Muscle of arm (tissue), 14 donors: ENCODE measurements around the gene IPO5. TPM values are rescaled to one million over a fixed set of nuclear protein-coding genes. Genes with fewer than 3 reads are reported as not detected.

Source experiments
- DNase-seq: peaks from one replicate; pipeline ENCODE4 v3.0.0-alpha.2; 2013
- long read RNA-seq, 11 donors: transcript quantifications; one replicate each; lab custom pipeline, GENCODE V29; 2026
- polyA plus RNA-seq, 12 donors: library from polyadenylated mRNA; unstranded; fragments of 120-200 nt; gene quantifications; one replicate each; pipeline ENCODE4 v1.2.1, GENCODE V29; 2013; ENCODE audit not compliant: insufficient read length in 12 of 12

The IPO5 gene
- polyA plus RNA-seq: 100 to 1,000 TPM in 10 of 12 donors, 10 to 100 TPM in 1, not detected in 1; 92.0 to 216 (median 189) TPM
- long read RNA-seq, donor 1, transcript IPO5-222 (26 exons, 3,419 nt): major isoform, 6 of 12 reads
- long read RNA-seq, donor 1, partial matches to known transcripts: 5 of 12 reads
- long read RNA-seq, donor 1, other reads (novel, unspliced or antisense): 0 of 12 reads
- long read RNA-seq, donor 2, transcript IPO5-222 (26 exons, 3,419 nt): major isoform, 22 of 67 reads
- long read RNA-seq, donor 2, partial matches to known transcripts: 40 of 67 reads
- long read RNA-seq, donor 2, other reads (novel, unspliced or antisense): 0 of 67 reads
- long read RNA-seq, donor 3, transcript IPO5-222 (26 exons, 3,419 nt): major isoform, 6 of 45 reads
- long read RNA-seq, donor 3, partial matches to known transcripts: 39 of 45 reads
- long read RNA-seq, donor 3, other reads (novel, unspliced or antisense): 0 of 45 reads
- long read RNA-seq, donor 4, partial matches to known transcripts: 27 of 31 reads
- long read RNA-seq, donor 4, other reads (novel, unspliced or antisense): 0 of 31 reads
- long read RNA-seq, donor 5, transcript IPO5-222 (26 exons, 3,419 nt): major isoform, 18 of 73 reads
- long read RNA-seq, donor 5, partial matches to known transcripts: 55 of 73 reads
- long read RNA-seq, donor 5, other reads (novel, unspliced or antisense): 0 of 73 reads
- long read RNA-seq, donor 6, transcript IPO5-222 (26 exons, 3,419 nt): major isoform, 11 of 28 reads
- long read RNA-seq, donor 6, partial matches to known transcripts: 17 of 28 reads
- long read RNA-seq, donor 6, other reads (novel, unspliced or antisense): 0 of 28 reads
- long read RNA-seq, donor 7, transcript IPO5-222 (26 exons, 3,419 nt): major isoform, 8 of 16 reads
- long read RNA-seq, donor 7, partial matches to known transcripts: 7 of 16 reads
- long read RNA-seq, donor 7, other reads (novel, unspliced or antisense): 0 of 16 reads
- long read RNA-seq, donor 8, transcript IPO5-222 (26 exons, 3,419 nt): major isoform, 14 of 87 reads
- long read RNA-seq, donor 8, partial matches to known transcripts: 68 of 87 reads
- long read RNA-seq, donor 8, other reads (novel, unspliced or antisense): 5 of 87 reads
- long read RNA-seq, donor 9, partial matches to known transcripts: 15 of 21 reads
- long read RNA-seq, donor 9, other reads (novel, unspliced or antisense): 0 of 21 reads
- long read RNA-seq, donor 10, transcript IPO5-222 (26 exons, 3,419 nt): major isoform, 27 of 72 reads
- long read RNA-seq, donor 10, partial matches to known transcripts: 44 of 72 reads
- long read RNA-seq, donor 10, other reads (novel, unspliced or antisense): 0 of 72 reads
- long read RNA-seq, donor 11, transcript IPO5-222 (26 exons, 3,419 nt): major isoform, 17 of 53 reads
- long read RNA-seq, donor 11, partial matches to known transcripts: 34 of 53 reads
- long read RNA-seq, donor 11, other reads (novel, unspliced or antisense): 0 of 53 reads

DNA sequence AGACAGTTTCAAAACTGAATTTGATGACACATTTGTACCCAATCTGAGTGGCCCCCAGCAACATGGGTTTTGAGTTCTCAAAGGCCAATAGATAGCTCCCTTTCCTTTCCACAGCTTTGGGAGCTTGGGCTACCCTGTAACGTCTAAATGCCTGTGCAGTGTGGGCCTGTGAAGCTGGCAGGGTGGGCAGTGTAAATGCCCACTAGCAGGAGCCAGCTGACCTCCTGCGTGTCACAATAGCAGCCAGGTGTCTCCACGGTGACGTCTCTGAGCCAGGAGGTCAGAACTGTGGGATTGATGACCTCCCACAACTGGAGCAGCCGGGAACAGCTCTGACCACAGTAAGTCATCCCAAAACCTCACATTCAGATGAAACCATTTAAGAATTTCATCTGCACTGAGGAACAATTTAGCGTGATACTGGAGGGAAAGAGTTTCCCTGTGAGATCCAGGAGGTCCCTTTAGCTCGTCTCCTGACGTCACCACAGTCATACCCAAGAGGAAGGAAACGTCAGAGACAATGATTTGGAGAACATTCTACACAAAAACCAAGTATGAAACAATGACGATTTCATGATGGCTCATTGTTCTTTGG, at the start of gene IPO5:
IPO5 (plus strand) TSS at position 300 of the 595 bp plus-strand sequence. CDS start 23,022 bp downstream, outside the sequence.
- DNase-seq: no peak

DNA sequence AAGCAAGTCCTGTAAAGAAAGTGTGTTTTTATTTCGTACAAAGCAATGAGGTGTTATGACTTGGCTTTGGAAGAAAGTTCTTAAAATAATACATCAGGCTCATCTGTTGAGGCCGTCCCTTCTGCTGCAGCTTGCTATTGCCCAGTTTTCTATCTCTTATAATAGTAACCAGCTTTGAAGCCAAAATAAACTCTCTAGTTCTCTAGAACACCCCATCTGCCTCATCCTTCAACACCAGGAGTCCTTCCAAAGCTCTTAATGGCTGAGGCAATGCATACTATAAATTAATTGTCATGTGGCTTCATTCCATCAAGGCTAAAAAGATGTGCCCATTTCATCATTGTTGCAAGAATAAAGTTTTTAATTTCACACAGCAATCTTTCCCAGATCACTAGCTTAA, 49.4 kb upstream of the IPO5 start:
- no peak for DNase-seq

DNA sequence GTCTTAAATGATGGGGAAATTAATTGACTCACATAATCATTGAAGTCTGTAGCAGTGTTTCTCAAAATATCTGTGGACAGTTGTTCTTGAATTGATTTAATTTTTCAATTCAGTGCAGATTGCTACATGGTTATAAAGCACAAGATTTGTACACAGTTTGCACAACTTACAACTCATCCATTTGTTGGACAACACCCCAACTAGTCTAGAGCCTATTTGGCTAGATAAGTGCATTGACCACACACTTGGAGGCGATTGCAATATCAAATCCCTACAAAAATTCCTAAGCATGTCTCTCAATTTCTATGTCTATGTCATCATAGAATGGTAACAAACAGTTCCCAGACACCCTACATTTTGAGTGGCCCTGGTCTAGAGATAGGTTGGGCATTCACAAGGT, 48.0 kb upstream of the IPO5 start:
- no peak for DNase-seq

DNA sequence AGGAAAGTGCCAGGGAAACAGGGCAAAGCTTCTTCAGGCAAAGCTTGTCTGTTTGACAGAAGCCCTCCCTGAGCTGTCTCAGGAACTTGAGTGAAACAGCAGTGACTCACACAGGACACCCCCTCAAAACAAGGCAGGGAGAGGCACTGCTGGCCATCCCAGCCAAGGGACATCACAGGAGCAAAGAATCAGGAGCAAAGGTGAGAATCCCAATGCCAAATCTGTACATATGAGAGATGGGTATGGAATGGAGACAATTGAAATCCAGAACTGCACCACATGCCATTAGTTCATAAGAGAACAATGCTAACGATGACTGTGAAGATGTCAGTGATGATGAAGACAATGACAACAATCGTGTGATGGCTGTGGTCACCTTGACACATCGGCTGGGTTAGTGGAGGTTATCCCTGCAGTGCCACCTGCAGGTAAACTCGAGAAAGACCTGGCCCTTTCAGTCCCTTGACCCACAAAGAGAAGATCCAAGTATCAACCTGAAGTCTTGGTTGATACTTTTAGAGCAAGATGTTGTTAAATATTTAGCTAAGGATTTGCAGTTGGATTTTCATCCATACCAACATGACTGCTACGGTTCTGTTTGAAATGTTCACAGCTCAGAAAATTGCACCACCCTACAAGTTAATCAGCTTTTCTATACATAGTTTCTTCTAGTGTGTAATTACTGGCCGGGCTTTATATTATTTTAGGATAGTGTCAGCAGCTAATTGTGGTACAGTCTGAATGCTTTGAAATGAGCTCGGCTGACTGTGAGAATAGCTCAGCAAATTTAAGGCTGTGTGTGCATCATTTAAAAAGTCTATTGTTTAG, 42.0 kb upstream of the IPO5 start:
- no peak for DNase-seq

DNA sequence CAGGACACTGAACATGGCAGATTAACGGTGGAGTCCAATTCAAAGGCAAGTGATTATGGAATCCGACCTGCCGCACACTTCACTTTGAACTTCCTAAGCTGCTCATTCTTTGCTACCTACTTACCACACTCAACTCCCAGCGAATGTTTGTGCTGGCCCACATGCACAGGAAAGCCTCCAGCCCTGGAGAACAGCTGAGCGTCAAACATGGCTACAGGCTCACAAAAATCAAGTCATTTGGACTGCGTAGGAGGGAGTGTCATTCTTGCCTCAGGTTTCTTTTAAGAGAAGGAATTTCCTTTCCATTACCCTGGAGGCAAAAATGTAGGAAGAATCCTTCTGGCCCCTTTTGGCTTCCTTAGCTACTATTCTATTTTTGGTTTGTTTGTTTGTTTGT, 41.3 kb upstream of the IPO5 start:
- no peak for DNase-seq

DNA sequence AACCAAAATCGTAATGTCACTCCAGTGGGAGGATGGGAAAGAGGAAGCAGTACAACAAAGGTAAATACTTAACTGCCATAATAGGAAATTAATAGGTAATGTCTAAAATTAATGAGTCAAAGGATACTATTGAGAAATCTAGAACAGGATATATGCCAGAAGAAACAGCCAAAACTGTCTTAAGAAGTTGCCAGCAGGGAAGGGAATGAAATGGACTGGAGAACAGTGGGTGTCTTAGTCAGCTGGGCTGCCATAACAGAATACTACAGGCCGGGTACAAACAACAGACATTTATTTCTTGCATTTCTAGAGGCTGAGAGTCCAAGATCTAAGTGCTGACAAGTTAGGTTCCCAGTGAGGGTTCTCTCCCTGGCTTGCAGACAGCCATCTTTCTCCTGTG, 40.3 kb upstream of the IPO5 start:
- DNase-seq: no peak

DNA sequence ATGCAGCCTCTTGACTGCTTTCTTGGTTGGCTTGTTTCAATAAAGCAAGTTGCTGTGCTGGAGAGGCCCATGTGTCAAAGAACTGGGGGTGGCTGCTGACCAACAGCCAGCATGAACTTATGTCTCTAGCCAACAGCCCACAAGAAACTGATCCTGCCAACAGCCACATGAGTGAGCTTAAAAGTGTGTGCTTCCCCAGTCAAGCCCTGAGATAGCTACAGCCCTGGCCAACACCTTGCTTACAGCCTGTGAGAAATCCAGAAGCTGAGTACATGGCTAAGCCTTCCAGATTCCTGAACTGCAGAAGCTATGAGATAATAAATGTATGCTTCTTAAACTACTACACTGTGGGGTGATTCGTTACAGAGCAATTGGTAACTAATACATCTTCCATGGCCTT, 38.9 kb upstream of the IPO5 start:
- DNase-seq: no peak

DNA sequence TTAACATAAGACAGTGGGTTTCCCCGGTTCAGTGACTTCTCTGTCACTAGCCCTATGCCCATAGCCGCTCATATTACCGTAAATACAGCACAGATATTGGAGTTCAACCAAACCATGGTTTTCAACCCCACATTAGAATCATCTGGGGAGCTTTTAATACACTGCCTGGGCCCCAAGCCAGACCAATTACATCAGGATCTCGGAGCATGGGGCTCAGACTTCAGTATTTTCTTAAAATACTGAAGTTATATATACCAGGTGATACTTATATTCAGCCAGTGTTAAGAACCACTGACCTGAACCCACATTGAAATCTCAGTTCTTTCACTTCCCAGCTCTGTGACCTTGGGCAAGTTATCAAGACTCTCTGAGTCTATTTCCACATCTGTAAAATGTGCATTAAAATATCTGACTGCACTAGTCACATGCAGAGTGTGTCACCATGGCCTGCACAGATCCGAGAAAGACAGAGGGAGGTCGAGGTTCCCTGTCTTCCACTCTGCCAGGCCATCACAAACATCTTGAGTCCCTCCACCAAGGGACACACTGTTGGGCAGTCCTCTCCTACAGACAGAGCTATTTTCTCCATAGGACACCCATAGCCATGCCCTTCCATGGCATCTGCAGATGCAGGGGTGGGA, 32.2 kb upstream of the IPO5 start:
- DNase-seq: peak; percentile 75

DNA sequence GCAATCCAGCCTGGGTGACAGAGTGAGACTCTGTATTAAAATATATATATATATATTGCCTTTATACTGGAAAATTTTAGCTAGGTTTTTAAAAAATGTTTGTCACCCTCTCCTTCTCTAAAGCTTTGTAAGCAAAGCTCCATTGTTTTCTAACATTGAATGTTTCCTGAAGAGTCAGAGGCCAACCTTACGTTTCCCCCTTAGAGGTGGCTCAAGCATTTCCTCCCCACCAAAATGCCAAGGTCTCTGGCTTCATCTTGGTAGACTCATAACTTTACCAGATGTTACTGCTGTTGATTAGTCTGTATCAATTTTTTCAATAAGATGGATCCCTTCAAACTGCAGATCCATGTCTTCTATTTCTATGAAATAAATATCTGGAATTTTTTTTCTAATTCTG, 25.2 kb upstream of the IPO5 start:
- DNase-seq: no peak

DNA sequence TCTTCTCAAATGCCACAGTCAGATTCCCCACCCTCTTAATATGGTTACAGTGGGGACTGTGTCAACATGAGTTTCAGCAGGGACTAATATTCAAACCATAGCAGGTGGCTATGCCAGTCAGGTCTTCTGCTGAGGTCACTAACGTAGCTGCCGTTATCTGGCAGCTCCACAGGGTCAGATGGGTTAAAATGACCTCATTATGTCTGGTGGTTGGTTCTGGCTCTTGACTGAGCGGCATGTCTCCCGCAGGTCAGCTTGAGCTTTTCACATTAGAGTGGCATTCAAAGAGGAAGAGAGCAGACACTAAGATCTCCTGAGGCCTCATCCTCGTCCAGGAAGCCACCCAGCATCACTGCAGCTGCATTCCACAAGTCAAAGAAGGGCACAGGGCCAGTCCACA, 21.4 kb upstream of the IPO5 start:
- DNase-seq: no peak

DNA sequence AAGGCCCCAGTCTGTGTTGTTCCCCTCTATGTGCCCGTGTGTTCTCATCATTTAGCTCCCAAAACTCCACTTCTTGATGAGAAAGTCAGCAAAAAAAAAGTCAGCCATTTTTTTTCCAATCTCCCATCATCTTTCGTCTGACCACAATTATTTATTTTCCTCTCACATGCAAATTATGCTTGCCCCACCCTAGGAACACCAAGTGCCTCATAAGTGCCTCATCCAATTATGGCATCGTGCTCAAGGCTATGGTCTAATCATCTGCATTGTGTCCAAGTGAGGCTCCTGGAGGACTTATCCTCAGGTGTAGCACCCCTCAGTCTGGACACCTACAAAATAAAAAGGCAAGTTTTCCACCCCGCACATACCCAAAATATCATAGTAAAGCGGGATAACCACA, 20.8 kb upstream of the IPO5 start:
- DNase-seq: no peak

DNA sequence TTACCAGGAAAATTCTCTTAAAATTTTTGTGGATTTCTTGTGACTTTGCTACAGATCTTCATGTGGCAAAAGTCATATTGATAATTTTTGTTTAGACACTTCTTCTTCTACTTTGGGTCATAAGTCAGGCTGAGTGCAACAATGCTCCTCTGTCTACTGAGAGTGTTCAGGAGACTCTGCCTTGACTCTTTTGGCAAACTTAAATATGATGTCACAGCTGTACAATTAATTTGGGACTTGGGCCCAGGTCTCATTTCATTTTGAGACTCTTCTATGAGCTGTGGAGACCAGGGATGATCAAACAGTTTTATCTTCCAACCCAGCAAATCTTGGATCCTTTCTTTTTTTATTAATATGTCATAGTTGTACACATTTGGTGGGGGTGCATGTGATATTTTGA, 19.7 kb upstream of the IPO5 start:
- DNase-seq: peak; percentile 47

DNA sequence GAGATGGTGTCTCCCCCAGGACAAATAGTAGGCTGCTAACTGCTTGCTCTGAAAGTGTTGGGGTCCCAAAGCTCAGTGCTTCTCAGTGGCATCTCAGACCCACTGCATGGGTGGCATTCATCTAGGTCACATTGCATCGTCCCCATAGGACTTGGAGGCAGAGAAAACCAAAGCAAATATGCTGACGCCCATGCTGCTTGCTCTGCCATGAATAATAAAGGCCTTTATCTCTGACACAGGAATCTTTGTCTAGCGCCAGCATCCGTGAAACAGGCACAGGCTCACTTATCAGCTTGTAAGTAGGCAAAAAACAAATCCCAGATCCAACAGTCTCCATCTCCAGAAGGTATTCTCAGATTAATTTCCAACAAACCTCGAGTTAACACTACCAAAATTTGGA, 18.9 kb upstream of the IPO5 start:
- no peak for DNase-seq

DNA sequence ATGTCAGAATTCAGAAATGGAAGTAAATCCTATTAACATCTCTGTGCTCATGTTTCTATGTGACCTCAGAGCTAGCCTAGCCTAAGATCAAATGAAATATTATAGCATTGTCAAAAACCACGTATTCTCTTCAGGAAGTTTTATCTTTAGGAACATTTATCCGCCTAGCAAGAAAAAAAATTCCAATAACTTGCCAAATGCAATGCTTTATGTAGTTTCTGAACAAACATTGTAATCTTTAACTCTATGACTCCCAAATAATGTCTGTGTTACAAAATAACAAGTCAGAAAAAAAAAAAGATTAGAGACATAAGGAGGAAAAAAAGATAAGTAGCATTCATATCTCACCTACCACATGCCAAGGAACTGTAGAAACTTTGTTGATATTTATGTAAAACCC, 18.4 kb upstream of the IPO5 start:
- no peak for DNase-seq

DNA sequence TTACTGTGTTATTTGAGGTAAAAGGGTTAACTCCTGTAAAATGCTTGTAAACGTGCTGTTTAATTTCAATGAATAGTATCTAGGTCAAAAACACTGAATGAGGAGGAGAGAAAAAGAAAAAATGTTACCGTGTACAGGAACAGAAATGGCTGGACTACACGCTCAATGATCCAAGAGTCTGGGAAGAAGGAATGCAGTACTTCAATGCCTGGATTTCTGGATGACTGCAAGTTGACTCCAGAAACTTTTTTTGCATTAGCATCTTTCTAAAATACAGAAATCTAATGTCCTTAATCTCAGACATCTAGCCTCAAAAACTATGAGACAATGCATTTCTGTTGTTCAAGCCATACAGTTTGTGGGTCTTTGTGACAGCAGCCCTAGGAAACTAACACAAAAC, 17.4 kb upstream of the IPO5 start:
- no peak for DNase-seq

DNA sequence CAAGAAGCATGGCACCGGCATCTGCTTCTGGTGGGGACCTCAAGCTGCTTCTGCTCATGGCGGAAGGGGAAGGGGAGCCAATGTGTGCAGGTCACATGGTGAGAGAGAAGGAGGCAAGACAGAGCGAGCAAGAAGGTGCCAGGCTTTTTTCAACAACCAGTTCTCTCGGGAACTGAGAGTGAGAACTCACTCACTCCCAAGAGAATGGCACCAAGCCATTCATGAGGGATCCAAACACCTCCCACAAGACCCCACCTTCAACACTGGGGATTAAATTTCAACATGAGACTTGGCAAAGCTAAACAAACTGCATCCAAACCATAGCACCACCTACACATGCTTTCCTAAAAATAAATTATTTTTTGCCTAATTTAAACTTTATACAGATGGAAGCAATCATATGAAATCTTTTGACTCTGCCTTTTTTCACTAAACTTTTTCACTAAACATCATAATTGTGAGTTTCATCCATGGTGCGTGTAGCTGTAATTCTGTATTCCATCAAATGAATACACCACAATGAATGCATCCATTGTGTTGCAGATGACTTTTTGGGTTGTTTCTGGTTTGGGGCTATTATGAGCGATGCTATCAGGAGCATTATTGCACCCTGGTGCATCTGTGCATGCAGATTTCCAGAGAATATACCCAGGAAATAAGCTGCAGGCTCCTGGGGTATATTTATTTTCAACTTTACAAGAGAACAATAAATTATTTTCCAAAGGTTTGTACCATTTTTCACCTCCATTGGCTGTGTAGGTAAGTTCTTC, 14.6 kb upstream of the IPO5 start:
- DNase-seq: no peak

DNA sequence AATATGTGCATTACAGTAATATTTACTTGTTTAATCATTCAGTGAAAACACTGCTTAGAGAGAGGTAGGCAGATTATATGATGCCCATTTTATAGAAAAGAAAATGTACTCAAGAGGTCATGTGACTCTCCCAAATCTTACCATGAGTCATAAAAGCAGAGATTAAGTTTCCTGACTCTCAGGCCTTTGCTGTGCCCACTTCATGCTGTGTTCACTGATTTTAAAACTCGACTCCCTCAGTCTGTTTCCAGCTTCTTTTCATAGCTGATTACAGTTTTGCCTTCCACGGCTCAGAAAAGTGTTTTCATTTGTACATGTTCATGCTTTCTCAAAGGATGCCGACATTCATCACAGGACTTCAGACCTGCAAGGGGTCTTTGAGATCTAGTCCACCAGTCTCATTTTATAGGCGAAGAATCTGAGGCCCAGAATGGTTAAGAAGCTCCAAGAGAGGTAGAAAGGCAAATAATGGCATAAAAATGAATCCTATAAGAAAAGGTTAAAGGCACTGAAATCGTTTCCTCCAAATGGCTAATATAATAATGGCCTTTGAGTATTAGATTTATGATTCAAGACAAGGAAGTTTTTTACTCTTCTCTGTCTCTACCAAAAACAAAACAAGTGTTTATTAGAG, 9.0 kb upstream of the IPO5 start:
- DNase-seq: no peak

DNA sequence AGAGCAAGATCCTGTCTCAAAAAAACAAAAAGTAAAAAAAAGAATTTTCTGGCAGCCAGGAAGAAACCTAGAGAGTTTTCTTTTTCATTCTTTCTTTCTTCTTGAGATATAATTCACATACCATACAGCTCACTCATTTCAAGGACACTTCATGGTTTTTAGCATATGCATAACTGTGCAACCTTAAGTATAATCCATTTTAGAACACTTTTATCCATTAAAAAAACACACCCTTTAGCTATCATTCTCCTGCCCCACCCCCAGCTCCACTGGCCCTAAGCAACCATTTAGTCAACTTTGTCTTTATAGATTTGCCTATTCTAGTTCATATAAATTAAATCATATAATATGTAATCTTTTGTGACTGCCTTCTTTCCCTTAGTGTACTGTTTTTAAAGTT, 8.1 kb upstream of the IPO5 start:
- no peak for DNase-seq
